Activated naive CD4-positive, alpha-beta T cell treated with Interleukin-2 at 50 U/mL for 16 hours (primary cell): ENCODE data around the gene SBF2.
"Not testable (repeated sequence)": the region's sequence is repeated elsewhere in the genome, so short reads cannot be mapped to it uniquely, and the experiment has no call there.

Experiments
- DNase-seq: peaks from one replicate; pipeline ENCODE4 v3.0.0-alpha.2; 2020

The SBF2 gene

GRCh38 chr11:10298342-10298741 lies 4.3 kb upstream of the SBF2 start:
- DNase-seq, result peak; percentile 56

- no peak for DNase-seq
Measured at GRCh38 chr11:10295064-10295901, 1.3 kb upstream of the SBF2 start.

DNA sequence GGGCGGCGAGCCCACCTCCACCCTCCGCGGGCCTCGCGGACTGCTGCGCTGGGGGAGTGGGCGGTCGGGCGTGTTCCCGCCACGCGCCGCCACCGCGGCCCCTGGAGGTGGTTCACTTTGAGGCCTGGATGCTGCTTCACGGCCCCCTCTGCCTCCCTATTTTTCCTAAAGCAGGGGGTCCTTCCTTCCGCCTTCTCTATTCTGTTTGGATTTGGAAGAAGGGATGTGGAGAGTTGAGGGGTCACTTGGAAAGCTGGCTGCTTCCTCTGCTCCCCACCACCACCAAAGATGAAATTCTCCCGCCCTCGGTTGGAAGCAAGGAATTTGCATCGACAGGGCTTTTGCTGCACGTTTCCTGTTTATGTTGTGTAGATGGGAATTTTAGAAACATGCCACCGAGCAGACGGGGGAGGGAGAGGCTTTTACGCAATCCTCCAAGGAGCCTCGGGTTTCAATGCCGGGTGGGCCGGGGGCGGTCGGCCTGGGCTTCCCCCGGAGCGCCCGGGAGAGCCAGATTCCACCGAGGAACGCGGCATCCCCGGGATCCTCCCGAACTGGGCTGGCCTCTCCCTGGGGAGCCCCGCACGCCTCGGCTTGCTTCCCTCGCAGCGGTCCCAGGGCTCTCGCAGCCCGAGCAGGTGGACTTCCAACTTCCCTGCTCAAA lies 403 bp upstream of the SBF2 start:
- no peak for DNase-seq

- no peak for DNase-seq
Measured at GRCh38 chr11:10291801-10292638, 2.0 kb downstream of the SBF2 start.

DNA sequence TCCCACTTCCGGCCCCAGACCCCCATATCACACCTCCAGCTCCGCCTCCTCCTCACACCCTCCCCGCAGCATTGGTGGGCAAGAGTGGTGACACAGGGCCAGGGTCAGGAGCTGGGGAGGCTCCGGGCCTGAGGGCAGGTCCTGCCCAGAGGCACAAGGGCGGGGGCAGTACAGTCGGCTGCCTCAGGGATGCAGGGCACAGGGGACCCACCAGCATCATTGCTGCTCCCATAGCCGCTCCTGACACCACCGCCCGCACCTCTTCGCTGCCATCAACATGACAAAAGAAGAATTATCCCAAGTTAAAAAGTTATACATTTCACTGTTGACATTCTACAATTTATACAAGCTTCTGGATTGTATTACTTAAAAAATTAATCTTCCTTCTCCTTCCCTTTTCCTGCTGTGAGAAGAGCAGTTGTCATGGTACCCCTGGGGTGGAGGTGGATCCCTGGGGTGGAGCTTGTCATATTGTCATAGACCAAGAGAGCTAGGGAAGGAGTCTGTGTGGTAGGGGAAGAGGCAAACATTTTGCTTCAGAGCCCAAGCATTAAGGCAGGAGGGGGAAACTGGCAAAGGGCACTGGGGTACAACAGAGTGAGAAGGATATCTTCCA lies 4.1 kb downstream of the SBF2 start:
- DNase-seq, result no peak

GRCh38 chr11:10288881-10289764 lies 4.9 kb downstream of the SBF2 start:
- DNase-seq, result no peak

- no peak for DNase-seq
Measured at GRCh38 chr11:10287766-10288715, 6.0 kb downstream of the SBF2 start.

- DNase-seq, result no peak
Measured at GRCh38 chr11:10287140-10287539, 6.9 kb downstream of the SBF2 start.

GRCh38 chr11:10285148-10285802 lies 8.7 kb downstream of the SBF2 start:
- no peak for DNase-seq

DNA sequence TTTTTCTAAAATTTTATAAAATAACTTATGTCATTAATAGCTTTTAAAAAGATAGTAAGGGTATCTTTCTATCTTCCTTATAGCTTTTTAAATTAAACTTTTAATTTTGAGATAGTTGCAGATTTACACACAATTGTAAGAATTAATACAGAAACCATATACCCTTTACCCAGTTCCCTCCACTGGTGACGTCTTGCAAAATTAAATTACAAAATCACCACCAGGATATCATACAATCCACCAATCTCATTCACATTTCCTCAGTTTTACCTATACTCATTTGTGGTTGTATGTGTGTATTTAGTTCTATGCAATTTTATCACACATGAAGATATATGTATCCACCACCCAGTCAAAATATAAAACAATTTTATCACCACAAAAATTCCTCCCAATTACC lies 10.0 kb downstream of the SBF2 start:
- no peak for DNase-seq

- DNase-seq, result no peak
Measured at GRCh38 chr11:10282117-10282516, 11.9 kb downstream of the SBF2 start.

GRCh38 chr11:10275714-10276113 lies 18.3 kb downstream of the SBF2 start:
- no peak for DNase-seq

DNA sequence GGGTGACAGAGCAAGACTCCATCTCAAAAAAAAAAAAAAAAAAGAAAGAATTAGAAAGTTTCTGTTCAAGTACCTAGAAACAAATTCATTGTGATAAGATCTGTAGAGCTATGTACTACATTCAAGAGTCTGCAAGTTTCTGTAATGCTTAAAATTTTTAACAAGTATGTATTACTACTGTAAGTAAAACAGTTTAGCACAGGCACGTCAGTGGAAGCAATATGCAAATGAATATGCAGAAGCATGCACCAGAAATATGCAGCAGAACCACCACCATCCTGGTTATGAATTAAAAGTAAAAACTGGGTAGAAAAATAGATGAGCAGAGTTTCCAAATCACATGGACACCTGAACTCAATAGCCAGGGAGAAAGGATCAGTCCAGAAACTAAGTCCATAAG lies 19.3 kb downstream of the SBF2 start:
- DNase-seq, result no peak

DNA sequence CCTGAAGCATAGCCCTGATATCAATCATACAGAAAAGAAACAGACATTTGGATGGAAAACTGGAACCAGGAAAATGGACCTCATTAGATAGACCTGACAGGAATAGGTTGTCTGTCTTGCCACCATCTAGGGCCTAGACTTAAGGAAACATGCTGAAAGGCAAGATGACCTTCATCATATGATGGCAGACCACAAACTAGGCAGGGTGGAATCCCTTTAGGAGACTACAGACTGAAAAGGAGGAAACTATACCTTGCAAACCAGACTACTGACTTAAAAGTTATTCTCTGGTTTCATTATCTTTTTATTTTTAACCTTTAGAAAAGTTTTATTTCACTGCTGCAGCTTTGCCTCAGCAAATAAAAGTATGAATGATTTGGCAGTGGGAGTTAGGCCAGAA lies 20.3 kb downstream of the SBF2 start:
- no peak for DNase-seq

DNA sequence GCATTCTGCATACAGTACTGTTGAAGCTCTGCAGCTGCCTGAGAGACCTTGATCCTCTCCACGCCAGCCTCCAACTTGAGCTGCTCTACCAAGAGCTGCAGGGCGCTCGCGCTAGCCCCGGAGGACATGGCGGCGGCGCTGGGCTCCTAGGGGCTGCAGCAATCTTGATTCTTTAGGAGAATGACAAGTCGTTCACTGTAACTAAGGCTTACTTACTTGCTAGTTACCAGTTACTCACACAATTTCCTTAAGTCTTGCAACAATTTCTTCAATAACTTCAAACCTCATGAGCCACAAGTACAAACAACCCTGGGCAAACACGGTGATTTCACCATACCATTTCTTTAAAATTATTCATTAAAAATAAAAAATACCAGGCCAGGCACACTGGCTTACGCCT lies 21.9 kb downstream of the SBF2 start:
- DNase-seq, result no peak

- DNase-seq, result no peak
Measured at GRCh38 chr11:10268746-10269488, 25.1 kb downstream of the SBF2 start.

GRCh38 chr11:10267821-10268220 lies 26.2 kb downstream of the SBF2 start:
- DNase-seq, result no peak

DNA sequence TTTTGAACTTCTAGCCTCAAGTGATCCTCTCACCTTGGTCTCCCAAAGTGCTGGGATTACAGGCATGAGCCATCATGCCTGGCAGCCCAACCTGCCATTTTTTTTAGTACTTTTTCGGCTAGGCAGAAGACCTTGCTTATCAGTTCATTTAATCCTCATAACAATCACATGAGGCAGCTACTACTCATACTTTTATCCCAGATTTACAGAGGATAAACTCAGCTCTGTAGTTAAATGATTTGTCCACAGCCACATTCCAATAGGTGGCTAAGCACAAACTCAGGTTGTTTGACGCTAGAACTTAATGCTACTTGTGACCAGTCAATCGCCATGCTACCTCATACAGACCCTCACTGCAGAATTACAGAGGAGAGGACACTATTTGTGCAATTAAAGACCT lies 28.1 kb downstream of the SBF2 start:
- no peak for DNase-seq

- not testable (repeated sequence) for DNase-seq
Measured at GRCh38 chr11:10264716-10265115, 29.3 kb downstream of the SBF2 start.

GRCh38 chr11:10263929-10264328 lies 30.1 kb downstream of the SBF2 start:
- no peak for DNase-seq
